A549 (cell line): ENCODE data around the gene COL17A1.

Experiments
- CEBPB ChIP-seq, 2 experiments: fragments of >200 bp in 1 of 2; sonication (Bioruptor Twin) in 1 of 2; formaldehyde crosslinking in 1 of 2; IDR thresholded peaks; 2 replicates each; pipeline ENCODE4 v1.6.1; 2012 to 2016
- CTCF ChIP-seq: fragments of >200 bp; sonication (Bioruptor Twin); formaldehyde crosslinking; IDR thresholded peaks from 3 replicates; pipeline ENCODE4 v1.5.1; 2016
- ELK1 ChIP-seq: fragments of 150-350 bp; IDR thresholded peaks from 2 replicates; pipeline ENCODE4 v1.6.1; 2014; ENCODE audit warnings: low read depth, mild to moderate bottlenecking, low read length
- EP300 ChIP-seq, 2 experiments: fragments of >200 bp; sonication (Bioruptor Twin); formaldehyde crosslinking; IDR thresholded peaks; 2 replicates in 1 of 2; 3 replicates in 1 of 2; pipeline ENCODE4 v1.6.1; 2016 to 2017
- KDM1A ChIP-seq: fragments of 200-600 bp; sonication (generic); IDR thresholded peaks from 2 replicates; pipeline ENCODE4 v1.6.1; 2016; ENCODE audit warnings: low read depth, mild to moderate bottlenecking
- MYC ChIP-seq: IDR thresholded peaks from 2 replicates; pipeline ENCODE4 v1.6.1; 2012; ENCODE audit warnings: mild to moderate bottlenecking, inconsistent platforms, low read length, improper control_type of control experiment, borderline replicate concordance
- PBX3 ChIP-seq: IDR thresholded peaks from 2 replicates; pipeline ENCODE4 v1.6.1; 2012
- POLR2A ChIP-seq: IDR thresholded peaks from 2 replicates; pipeline ENCODE4 v1.6.1; 2012; ENCODE audit warnings: mild to moderate bottlenecking, low read length
- RAD21 ChIP-seq, 2 experiments: fragments of >200 bp in 1 of 2; sonication (Bioruptor Twin) in 1 of 2; formaldehyde crosslinking in 1 of 2; IDR thresholded peaks in 1 of 2; conservative IDR thresholded peaks in 1 of 2; 2 replicates in 1 of 2; 3 replicates in 1 of 2; pipeline ENCODE4 v1.6.1; 2012 to 2018; ENCODE audit warnings: inconsistent platforms in 1 of 2
- REST ChIP-seq: fragments of 200-600 bp; sonication (generic); IDR thresholded peaks from 2 replicates; pipeline ENCODE4 v1.6.1; 2016; ENCODE audit warnings: antibody characterized with exemption, mild to moderate bottlenecking, moderate library complexity
- SREBF2 ChIP-seq: fragments of 450-650 bp; IDR thresholded peaks from 2 replicates; pipeline ENCODE4 v1.6.1; 2014; ENCODE audit warnings: mild to moderate bottlenecking, moderate library complexity
- USF2 ChIP-seq: fragments of 450-650 bp; IDR thresholded peaks from 2 replicates; pipeline ENCODE4 v1.6.1; 2014; ENCODE audit warnings: antibody characterized with exemption

- TF ChIP-seq POLR2A (no peak), RAD21 (conservative IDR thresholded peaks at IDR 0.05 in 1 of 2, IDR thresholded peaks at IDR 0.05 in 1 of 2) (no peak), PBX3 (no peak), USF2 (no peak), KDM1A (no peak), EP300 (IDR thresholded peaks at IDR 0.05) (no peak), ELK1 (no peak), SREBF2 (no peak), MYC (no peak), CTCF (no peak), CEBPB (IDR thresholded peaks at IDR 0.05) (no peak), REST (no peak)
Observed at GRCh38 chr10:104054430-104054829, 31.2 kb downstream of the COL17A1 start.
